ENCODE results near the gene AQP4. TPM values are rescaled to one million over a fixed set of nuclear protein-coding genes. Genes with fewer than 3 reads are reported as not detected.

The AQP4 gene
- total RNA-seq, 1 experiment from 2014 or later = 0.42 TPM

- Histone ChIP-seq H4K20me1 (ENCODE audit: control insufficient read depth, insufficient read depth, insufficient read length) (no peaks in the 10 kb centered on the region), H3K14ac (ENCODE audit: insufficient read depth, low read length) (no peak overlapping the region), H3K27me3 (ENCODE audit: insufficient read depth, low read length) (no peaks in the 10 kb centered on the region), H3K9me3 (ENCODE audit: control insufficient read depth, low read depth, low read length) (no peaks in the 10 kb centered on the region), H3K4ac (ENCODE audit: low read depth, low read length) (no peak overlapping the region), H3K79me2 (ENCODE audit: insufficient read depth, low read length) (no peaks in the 10 kb centered on the region), H2BK20ac (ENCODE audit: low read depth, low read length, poor library complexity, severe bottlenecking) (no peak overlapping the region), H3T11ph (ENCODE audit: low read length) (no peak overlapping the region), H2AK5ac (ENCODE audit: insufficient read length, low read length) (no peak overlapping the region), H2BK12ac (ENCODE audit: insufficient read length, low read depth, low read length) (no peak overlapping the region), H2BK120ac (ENCODE audit: low read depth, low read length, poor library complexity, severe bottlenecking) (no peak overlapping the region), H3K23ac (ENCODE audit: insufficient read length, low read depth, low read length) (no peak overlapping the region), H2BK15ac (ENCODE audit: low read depth, low read length) (no peak overlapping the region), H3K27ac (ENCODE audit: insufficient read length, low read depth, low read length) (no peak overlapping the region), H2AFZ (ENCODE audit: low read length) (no peak overlapping the region), H3K23me2 (ENCODE audit: insufficient read length, low read depth, low read length, poor library complexity, severe bottlenecking) (no peaks in the 10 kb centered on the region), H3K4me2 (ENCODE audit: insufficient read depth, insufficient read length, low read length) (no peak overlapping the region), H3K56ac (ENCODE audit: insufficient read length, low read depth, low read length) (no peak overlapping the region), H4K8ac (replicated peaks; ENCODE audit: insufficient read length, low read depth, low read length) (no peak overlapping the region), H4K5ac (ENCODE audit: insufficient read length, low read depth, low read length) (no peak overlapping the region), H3K9ac (ENCODE audit: extremely low read depth, insufficient read length, low read length) (no peak overlapping the region), H4K91ac (ENCODE audit: insufficient read length, low read depth, low read length) (no peak overlapping the region), H3K79me1 (ENCODE audit: insufficient read depth, low read depth, low read length, poor library complexity, severe bottlenecking) (no peaks in the 10 kb centered on the region), H2BK5ac (ENCODE audit: insufficient read length, low read length) (no peak overlapping the region), H3K18ac (ENCODE audit: insufficient read length, low read depth, low read length) (no peak overlapping the region), H3K4me1 (ENCODE audit: insufficient read depth, low read length) (no peaks in the 10 kb centered on the region)
- H3K27me3 Mint-ChIP-seq (ENCODE audit: low read depth) = no peaks in the 10 kb centered on the region
- no peak for DNase-seq
- no peak overlapping the region for H3K4me3 Mint-ChIP-seq
- H3K27ac Mint-ChIP-seq = no peak overlapping the region
- TF ChIP-seq, protein P1, sequence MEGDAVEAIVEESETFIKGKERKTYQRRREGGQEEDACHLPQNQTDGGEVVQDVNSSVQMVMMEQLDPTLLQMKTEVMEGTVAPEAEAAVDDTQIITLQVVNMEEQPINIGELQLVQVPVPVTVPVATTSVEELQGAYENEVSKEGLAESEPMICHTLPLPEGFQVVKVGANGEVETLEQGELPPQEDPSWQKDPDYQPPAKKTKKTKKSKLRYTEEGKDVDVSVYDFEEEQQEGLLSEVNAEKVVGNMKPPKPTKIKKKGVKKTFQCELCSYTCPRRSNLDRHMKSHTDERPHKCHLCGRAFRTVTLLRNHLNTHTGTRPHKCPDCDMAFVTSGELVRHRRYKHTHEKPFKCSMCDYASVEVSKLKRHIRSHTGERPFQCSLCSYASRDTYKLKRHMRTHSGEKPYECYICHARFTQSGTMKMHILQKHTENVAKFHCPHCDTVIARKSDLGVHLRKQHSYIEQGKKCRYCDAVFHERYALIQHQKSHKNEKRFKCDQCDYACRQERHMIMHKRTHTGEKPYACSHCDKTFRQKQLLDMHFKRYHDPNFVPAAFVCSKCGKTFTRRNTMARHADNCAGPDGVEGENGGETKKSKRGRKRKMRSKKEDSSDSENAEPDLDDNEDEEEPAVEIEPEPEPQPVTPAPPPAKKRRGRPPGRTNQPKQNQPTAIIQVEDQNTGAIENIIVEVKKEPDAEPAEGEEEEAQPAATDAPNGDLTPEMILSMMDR (conservative IDR thresholded peaks at IDR 0.05) = peak; percentile 43; the same call in 2 of the 3 replicates
- peaks cover 4 to 7% of the 10 kb centered on the region in 2 experiments; a peak in 3 of 4 replicates for H3K4me1 Mint-ChIP-seq
- no peaks in the 10 kb centered on the region; a peak in 1 of 7 replicates for H3K36me3 Mint-ChIP-seq (ENCODE audit: insufficient read depth in 1 of 3, low read depth in 3 of 3)
- peaks cover 4 to 6% of the 10 kb centered on the region in 2 experiments; a peak in 3 of 5 replicates for H3K9me3 Mint-ChIP-seq
These were observed 61.9 kb downstream of the AQP4 start for GRCh38 chr18:26803643-26804042.

All from H9 (cell line).